ENCODE results near the gene OCLN.
"Not testable (repeated sequence)": the region's sequence is repeated elsewhere in the genome, so short reads cannot be mapped to it uniquely, and the experiment has no call there.

Gene OCLN

DNA sequence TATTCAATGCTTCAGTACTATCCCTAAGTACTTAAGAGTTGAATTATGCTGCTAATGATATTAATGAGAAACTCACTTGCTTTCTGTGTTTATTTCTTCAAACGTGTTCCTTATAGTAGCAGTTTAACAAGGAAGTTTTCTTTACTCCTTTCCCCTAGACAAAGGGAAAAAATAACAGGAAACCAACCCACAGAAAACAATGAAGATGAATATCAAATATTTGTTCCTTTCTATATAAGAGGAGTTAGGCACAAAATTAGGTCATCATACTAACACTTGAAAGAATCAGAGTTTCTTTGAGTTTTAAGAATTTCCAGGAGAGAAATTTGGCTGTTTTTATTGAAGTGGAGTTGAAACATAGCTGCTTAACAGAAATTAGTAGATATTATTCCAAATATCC, 15.4 kb upstream of the OCLN start:
- no peak for DNase-seq (ENCODE audit: low read depth)
- H3K4me3 ChIP-seq (ENCODE audit: low read depth, low read length) = no peak overlapping the region
- TF ChIP-seq, protein P1, sequence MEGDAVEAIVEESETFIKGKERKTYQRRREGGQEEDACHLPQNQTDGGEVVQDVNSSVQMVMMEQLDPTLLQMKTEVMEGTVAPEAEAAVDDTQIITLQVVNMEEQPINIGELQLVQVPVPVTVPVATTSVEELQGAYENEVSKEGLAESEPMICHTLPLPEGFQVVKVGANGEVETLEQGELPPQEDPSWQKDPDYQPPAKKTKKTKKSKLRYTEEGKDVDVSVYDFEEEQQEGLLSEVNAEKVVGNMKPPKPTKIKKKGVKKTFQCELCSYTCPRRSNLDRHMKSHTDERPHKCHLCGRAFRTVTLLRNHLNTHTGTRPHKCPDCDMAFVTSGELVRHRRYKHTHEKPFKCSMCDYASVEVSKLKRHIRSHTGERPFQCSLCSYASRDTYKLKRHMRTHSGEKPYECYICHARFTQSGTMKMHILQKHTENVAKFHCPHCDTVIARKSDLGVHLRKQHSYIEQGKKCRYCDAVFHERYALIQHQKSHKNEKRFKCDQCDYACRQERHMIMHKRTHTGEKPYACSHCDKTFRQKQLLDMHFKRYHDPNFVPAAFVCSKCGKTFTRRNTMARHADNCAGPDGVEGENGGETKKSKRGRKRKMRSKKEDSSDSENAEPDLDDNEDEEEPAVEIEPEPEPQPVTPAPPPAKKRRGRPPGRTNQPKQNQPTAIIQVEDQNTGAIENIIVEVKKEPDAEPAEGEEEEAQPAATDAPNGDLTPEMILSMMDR (IDR thresholded peaks at IDR 0.05; ENCODE audit: control insufficient read depth, extremely low read depth, insufficient read depth) = no peak

DNA sequence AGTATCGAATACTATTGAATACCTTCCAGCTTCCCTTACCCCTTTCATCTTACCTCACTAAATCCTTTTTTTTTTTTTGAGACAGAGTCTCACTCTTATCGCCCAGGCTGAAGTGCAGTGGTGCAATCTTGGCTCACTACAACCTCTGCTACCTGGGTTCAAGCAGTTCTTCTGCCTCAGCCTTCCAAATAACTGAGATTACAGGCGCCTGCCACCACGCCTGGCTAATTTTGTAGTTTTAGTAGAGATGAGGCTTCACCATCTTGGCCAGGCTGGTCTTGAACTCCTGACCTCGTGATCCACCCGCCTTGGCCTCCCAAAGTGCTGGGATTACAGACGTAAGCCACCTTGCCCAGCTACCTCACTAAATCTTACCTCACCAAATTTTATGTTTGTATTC, 14.3 kb upstream of the OCLN start:
- not testable (repeated sequence) for H3K4me3 ChIP-seq (ENCODE audit: low read depth, low read length); DNase-seq (ENCODE audit: low read depth)

DNA sequence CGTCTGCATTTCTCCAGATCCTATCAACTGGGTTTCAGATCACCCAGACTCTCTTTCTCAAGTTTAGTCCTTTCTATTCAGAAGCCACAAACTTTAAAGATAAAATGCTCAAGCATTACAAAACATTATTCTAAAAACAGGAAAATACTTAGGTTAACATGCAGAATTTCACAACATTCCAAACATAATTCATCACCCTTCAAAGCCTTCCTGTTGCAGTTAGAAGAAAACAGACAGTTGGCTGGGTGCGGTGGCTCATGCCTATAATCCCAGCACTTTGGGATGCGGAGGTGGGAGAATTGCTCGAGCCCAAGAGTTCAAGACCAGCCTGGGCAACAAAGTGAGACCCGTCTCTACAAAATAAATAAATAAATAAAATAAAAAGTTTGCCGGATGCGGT, 7.7 kb upstream of the OCLN start:
- no peak for DNase-seq (ENCODE audit: low read depth)
- TF ChIP-seq, protein P1 (IDR thresholded peaks at IDR 0.05; ENCODE audit: control insufficient read depth, extremely low read depth, insufficient read depth) = no peak
- no peak overlapping the region for H3K4me3 ChIP-seq (ENCODE audit: low read depth, low read length)

DNA sequence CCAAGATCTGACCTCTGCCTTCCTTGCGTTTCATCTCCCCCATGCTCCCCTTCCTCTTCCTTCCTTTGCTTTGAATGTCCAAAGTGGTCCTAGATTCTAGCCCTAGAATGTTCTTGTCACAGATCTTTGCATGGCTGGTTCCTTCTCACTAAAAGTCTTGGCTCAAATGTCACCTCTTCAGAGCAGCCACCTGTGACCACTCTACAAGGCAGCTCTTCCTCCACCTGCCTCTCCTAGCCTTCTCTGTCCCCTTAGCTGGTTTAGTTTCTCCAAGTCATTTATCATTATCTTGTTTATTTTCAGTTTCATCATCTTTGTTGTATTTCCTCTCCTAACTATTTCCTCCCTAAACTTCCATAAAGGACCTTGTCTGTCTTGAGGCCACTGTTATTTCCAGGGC, 7.1 kb upstream of the OCLN start:
- DNase-seq (ENCODE audit: low read depth) = no peak
- TF ChIP-seq, protein P1 (IDR thresholded peaks at IDR 0.05; ENCODE audit: control insufficient read depth, extremely low read depth, insufficient read depth) = no peak
- no peak overlapping the region for H3K4me3 ChIP-seq (ENCODE audit: low read depth, low read length)

DNA sequence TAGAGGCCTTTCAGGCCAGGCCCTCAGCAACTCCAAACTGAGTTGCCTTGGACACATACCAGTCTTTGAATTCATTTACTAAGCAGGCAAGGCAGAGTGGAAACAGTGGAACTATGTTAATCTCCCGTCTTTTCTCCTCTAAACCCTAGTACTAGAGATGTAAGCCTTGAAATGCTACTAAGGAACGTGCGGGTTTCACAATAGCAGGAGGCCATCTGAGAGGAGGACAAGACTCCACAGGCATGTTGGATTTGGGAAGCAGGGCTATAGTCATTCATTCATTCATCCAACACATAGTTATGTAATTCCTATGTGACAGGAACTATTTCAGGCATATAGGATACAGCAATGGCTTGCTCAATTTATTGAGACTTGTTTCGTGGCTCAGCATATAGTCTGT, 3.3 kb upstream of the OCLN start:
- H3K4me3 ChIP-seq (ENCODE audit: low read depth, low read length) = no peak overlapping the region
- DNase-seq (ENCODE audit: low read depth) = no peak
- TF ChIP-seq, protein P1 (IDR thresholded peaks at IDR 0.05; ENCODE audit: control insufficient read depth, extremely low read depth, insufficient read depth) = no peak

DNA sequence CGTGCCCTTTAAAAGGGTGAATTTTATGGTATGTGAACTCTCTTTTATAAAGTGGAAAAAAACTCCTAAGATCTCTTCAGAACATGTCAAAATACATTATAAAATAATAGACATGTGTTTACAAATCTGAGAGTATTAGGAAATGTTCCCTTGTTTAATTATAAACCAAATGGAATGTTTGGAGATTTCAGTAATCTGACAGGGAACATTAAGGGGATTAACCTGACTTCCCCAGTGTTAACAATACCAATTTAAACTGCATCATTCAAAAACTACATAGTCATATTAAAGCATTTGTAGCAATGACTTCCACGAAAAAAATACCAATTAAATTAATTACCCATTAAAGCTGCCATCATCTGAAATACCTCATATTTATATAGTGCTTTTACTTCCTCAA, 1.6 kb upstream of the OCLN start:
- peak overlapping the region; percentile 93; the same call in 1 of the 2 replicates for H3K4me3 ChIP-seq (ENCODE audit: low read depth, low read length)
- DNase-seq (ENCODE audit: low read depth) = no peak
- TF ChIP-seq, protein P1 (IDR thresholded peaks at IDR 0.05; ENCODE audit: control insufficient read depth, extremely low read depth, insufficient read depth) = no peak

DNA sequence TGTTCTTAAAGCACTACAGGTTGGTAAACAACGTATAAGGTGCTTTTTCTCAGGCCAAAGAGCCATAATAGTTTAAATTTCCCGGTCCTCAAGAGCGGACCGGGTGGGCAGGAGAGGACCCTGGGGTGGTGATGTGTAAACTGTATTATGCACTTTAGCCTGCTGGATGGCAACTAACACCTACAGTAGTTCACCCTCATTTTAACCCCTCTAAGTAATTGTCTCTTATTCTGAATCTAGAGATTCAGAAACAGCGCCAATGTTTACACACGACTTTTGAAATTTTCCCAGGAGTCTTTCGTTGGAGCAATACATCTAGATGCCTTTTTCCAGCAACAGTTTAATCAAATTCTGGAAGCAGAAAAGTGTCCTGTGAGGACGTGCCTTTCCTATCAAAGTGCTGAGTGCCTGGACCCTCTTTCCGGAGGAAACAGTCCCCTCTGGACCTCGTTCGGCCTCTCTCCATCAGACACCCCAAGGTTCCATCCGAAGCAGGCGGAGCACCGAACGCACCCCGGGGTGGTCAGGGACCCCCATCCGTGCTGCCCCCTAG, 676 bp upstream of the OCLN start:
- DNase-seq (ENCODE audit: low read depth) = no peak
- H3K4me3 ChIP-seq (ENCODE audit: low read depth, low read length) = peak overlapping the region; percentile 93
- TF ChIP-seq, protein P1 (IDR thresholded peaks at IDR 0.05; ENCODE audit: control insufficient read depth, extremely low read depth, insufficient read depth) = no peak
